C4-2B (cell line): ENCODE data around the gene PLIN1.

Source experiments
- H3K27ac ChIP-seq: fragments of 450-650 bp; 2 replicates; pipeline ENCODE4 v1.5.1; 2017
- CTCF ChIP-seq: fragments of 450-650 bp; conservative IDR thresholded peaks from 2 replicates; pipeline ENCODE4 v1.5.1; 2017; ENCODE audit warnings: mild to moderate bottlenecking
- ZFX ChIP-seq: fragments of 450-650 bp; IDR thresholded peaks from 2 replicates; pipeline ENCODE4 v1.6.1; 2017

PLIN1 gene

GRCh38 chr15:89657686-89658200, 21.4 kb downstream of the PLIN1 start:
- no peak for TF ChIP-seq ZFX
- TF ChIP-seq CTCF = no peak
- H3K27ac ChIP-seq = no peak overlapping the region

- H3K27ac ChIP-seq = no peak overlapping the region
- TF ChIP-seq ZFX (no peak), CTCF (no peak)
Observed at GRCh38 chr15:89656116-89656815, 22.9 kb downstream of the PLIN1 start.

- TF ChIP-seq ZFX = no peak
- TF ChIP-seq CTCF = no peak
- H3K27ac ChIP-seq = no peak within 1 kb of the TSS
Observed at GRCh38 chr15:89654847-89655805, 24.0 kb downstream of the PLIN1 start, which contains the start of gene KIF7. KIF7 (minus strand) TSS chr15:89655467; CDS start chr15:89652930, 2,537 bp downstream.

- TF ChIP-seq ZFX = no peak
- no peak for TF ChIP-seq CTCF
- H3K27ac ChIP-seq = no peak overlapping the region
Observed at GRCh38 chr15:89654301-89654761, 24.8 kb downstream of the PLIN1 start.

GRCh38 chr15:89653578-89653977, 25.6 kb downstream of the PLIN1 start:
- no peak for TF ChIP-seq CTCF
- no peak for TF ChIP-seq ZFX

GRCh38 chr15:89652666-89653065, 26.5 kb downstream of the PLIN1 start:
- H3K27ac ChIP-seq = no peak overlapping the region
- TF ChIP-seq ZFX = no peak
- no peak; the same call in 1 of the 2 replicates for TF ChIP-seq CTCF

More at GRCh38 chr15:89653578-89653977, 25.6 kb downstream of the PLIN1 start:
- no peak overlapping the region for H3K27ac ChIP-seq
